ENCODE data around the gene NOTCH3. TPM values are rescaled to one million over a fixed set of nuclear protein-coding genes. Genes with fewer than 3 reads are reported as not detected.

The NOTCH3 gene
- total RNA-seq, 1 donor from 2014 or later = 60.0 TPM

DNA sequence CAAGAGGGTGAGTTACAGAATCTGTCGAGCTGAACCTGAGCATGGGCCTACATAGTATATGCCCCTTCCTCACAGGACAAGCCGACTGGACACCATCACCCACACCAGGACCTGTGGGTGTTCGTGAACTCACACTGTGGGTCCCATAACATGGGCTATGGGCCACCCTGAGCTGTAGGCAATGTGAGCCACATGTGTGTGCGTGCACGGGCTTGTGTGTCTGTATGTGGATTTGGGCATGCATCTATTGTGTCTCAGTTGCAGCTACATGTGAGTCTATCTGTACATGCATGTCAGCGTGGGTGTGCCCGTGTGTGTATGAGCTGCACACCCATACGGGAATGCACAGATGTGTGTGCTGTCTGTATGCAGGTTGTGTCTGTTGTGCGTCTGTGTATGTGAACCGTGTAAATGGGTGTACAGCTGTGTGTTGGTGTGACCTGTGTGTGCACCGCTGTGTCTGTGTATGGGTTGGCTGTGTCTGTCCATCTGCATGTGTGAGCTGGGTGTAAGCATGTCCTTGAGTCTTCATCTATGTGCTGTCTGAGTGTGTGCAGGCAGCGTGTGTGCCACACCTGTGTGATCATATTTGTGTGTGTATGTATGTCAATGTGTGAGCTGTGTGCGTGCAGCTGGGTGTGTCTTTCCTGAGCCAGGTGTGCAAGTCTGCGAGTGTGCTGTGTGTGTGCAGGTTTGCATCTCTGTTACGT lies 1.7 kb downstream of the NOTCH3 start:
- intact Hi-C loops (cut with DNase I) = no loop called here
- no peak for DNase-seq (ENCODE audit: low spot score)

DNA sequence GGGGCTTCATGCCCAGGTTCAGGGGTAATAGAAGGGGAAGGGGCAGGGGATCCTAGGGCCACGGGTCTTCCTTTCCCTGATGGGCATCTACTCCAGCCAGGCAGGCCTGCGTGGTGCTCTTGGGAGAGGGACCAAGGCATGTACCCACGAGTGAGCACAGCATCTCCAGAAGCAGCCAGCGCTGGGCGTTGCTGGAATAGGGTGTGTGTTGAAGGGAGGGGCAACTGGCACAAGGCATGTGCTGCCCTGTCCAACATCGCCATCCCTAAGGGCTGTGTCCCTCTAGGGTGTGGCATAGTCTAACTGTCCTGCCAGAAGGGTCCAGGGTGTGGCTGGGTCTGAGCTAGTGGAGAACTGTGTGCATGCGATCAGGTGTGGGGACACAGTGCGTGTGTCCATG lies 2.9 kb downstream of the NOTCH3 start:
- DNase-seq (ENCODE audit: low spot score) = no peak
- intact Hi-C loops (cut with DNase I) = no loop called here

- no peak for DNase-seq (ENCODE audit: low spot score)
- intact Hi-C loops (cut with DNase I) = no loop called here
Measured at GRCh38 chr19:15197275-15197941, 3.4 kb downstream of the NOTCH3 start.

GRCh38 chr19:15196360-15197005 lies 4.3 kb downstream of the NOTCH3 start:
- intact Hi-C loops (cut with DNase I) = no loop called here
- DNase-seq (ENCODE audit: low spot score) = no peak

DNA sequence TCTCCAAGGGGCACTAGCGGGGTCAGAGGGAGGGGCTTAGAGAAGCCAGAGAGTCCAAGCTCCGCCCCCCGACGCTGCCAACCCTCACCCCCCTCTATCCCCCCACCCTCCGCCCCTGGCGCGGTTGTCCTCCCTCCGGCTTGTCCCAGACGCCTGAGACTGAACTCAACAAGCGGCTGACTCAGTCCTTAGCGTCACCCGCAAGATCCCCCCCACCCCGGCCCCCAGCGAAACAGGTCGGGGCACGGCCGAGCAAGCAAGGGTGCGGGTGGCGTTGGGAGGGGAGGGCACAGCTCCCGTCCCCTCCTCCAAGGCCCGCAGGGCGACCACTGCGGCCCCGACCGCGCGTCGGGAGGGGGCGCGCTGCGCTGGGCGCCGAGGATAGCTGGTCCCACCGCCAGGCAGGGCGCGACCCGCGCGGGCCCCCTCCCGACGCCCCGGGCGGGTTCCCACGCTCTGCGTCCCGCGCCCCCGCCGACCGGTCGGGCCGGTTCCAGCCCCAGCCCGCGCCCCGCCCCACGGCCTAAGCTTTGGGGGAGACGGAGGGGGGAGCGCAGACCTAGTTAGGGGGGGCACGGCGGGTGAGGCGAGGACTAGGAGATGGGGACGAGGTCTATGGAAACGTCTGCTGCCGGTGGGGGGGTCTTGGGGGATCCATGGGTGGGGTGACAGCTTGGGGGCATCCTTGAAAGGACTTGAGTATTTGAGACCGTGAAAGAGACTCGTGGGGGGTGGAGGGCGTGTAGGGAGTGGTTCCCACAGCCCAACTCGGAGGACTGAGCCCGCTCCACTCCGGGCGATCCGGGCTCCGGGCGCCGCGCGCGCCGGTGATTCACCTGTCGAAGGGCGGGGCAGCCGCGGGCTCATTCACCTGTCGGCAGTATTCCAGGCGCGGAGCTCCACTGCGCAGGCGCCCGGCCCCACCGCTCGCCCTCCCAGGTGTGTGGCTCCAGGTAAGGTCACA lies 5.1 kb downstream of the NOTCH3 start:
- intact Hi-C loops (cut with DNase I) = loop anchor here (2.0 kb wide), 1 partner anchor 55 kb away; no protein-coding TSS in a partner anchor
- no peak for DNase-seq (ENCODE audit: low spot score)

DNA sequence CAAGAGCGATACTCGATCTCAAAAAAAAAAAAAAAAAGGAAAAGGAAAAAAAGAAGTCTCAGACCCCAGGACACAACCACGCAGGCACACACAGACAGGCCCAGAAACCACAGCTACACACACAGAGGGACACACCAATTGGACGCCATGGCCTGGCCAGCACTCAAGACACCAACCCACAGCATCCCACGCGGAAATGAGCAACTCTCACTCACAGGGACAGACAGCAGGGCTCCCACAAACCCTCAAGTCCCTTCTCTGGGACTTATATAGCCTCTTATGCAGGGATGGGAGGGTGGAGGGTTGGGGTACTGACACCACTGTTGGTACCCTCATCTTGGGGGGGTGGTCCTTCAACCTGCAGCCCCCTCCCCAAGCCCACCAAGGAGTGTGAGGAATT lies 5.9 kb downstream of the NOTCH3 start:
- intact Hi-C loops (cut with DNase I) = loop anchor here (2.0 kb wide), 1 partner anchor 56 kb away; no protein-coding TSS in a partner anchor

GRCh38 chr19:15191982-15192381 lies 8.8 kb downstream of the NOTCH3 start:
- DNase-seq (ENCODE audit: low spot score) = no peak

More for the DNA sequence above, 5.9 kb downstream of the NOTCH3 start:
- DNase-seq (ENCODE audit: low spot score) = no peak

DNA sequence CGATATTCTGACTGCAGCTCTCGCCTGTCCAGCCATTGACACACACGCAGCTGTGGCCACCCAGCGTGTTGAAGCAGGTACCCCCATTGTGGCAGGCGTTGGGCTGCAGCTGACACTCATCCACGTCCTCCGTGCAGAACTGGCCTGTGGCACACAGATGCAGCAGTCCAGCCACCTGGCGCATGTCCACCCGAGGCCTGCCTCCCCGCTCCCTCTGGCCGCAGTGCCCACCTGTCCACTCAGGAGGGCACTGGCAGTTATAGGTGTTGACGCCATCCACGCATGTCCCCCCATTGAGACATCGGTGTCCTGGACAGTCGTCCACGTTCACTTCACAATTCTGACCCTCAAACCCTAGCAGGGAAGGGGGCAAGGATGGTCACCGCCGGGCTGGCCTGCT lies 9.3 kb downstream of the NOTCH3 start:
- DNase-seq (ENCODE audit: low spot score) = no peak
- intact Hi-C loops (cut with DNase I) = no loop called here

More at GRCh38 chr19:15191982-15192381, 8.8 kb downstream of the NOTCH3 start:
- intact Hi-C loops (cut with DNase I) = no loop called here

DNA sequence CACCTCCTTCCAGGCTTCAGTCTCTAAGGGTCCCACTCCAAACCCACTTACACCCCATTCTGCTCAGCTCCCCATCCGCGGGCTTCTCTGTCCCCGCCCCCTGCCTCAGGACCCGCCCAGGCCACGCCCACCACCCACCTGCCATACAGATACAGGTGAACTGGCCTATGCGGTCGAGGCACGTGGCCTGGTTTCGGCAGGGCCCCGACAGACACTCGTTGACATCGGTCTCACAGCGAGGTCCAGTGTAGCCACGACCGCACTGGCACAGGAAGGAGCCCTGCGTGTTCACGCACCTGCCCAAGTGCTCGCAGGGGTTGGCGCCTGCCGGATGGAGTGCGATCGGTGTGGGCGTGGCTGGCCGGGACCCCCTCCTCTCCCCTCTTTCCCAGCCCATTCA lies 11.9 kb downstream of the NOTCH3 start:
- intact Hi-C loops (cut with DNase I) = no loop called here

DNA sequence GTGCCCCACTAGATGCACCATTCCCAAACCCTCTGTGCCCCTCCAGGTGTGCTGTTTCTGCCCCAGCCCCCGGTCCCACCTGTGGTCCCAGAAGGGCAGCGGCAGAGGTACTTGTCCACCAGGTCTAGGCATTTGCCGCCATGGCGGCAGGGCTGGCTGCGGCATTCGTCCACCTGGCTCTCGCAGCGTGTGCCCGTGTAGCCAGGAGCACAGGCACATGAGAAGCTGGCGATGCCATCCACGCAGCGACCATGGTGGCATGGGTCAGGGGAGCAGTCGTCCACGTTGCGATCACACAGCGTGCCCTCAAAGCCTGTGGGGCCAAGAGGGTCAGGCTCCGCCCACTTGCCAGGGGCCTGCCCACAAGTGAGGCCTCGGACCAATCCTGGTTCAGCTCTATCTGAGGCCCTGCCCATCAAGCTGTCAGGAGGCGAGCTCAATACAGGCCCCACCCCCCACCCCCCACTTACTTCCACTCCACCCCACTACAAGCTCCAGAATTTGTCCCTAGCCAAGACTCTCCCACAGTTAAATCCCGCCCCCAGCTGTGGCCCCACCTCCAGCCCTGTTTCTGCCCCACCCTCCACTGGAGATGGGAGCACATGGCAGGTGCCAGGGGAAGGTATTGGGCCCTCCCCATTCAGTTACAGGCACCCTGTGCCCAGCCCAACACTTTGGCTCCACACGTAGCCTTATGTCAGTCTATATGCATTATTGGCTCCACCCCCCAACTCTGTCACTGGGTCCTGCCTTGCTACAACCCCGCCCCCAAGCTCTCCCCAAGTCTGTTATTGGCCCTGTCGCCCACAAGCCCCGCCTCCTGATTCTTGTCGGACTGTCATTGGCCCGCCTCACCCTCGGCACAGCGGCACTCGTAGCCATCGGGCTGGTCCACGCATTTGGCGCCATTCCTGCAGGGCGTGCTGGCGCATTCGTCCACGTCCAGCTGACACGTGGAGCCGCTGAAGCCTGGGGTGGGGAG lies 13.5 kb downstream of the NOTCH3 start:
- no peak for DNase-seq (ENCODE audit: low spot score)

More for the DNA sequence above, 11.9 kb downstream of the NOTCH3 start:
- DNase-seq (ENCODE audit: low spot score) = no peak

DNA sequence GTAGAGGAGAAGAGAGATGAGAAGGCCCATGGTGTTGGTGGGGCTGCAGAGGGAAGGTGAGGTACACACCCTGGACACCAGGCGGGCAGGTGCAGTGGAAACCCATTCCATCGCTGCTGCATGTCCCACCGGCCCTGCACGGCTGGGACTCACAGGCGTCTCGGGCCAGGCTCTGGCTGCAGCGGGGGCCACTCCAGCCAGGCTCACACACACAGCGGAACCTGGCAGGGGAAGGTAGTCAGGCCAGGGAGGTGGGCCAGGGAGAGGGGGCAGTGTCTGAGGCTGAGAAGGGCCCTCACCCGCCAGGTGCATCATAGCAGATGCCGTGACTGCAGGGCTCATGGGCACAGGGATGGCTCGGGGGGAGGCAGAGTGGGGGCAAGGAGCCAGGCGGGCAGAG lies 15.6 kb downstream of the NOTCH3 start:
- intact Hi-C loops (cut with DNase I) = no loop called here
- DNase-seq (ENCODE audit: low spot score) = no peak

More for the DNA sequence above, 13.5 kb downstream of the NOTCH3 start:
- intact Hi-C loops (cut with DNase I) = no loop called here

DNA sequence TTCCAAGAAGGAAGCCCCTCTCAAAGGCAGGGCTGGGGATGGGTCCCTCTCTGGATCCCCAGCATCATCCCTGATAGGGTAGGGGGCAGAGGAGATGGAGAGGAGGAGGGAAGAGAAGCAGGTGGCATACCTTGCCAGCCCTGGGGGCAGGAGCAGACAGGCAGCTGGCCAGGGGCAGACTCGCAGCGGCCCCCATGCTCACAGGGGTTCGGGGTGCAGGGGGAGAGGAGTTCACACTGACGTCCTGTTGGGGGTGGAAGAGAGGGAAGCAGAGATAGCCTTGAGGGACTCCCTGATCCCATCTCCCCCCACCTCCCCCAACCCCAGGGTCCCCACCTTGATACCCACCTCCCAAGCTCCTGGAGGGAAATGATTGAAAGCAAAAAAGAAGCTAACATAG lies 16.0 kb downstream of the NOTCH3 start:
- DNase-seq (ENCODE audit: low spot score) = no peak
- intact Hi-C loops (cut with DNase I) = no loop called here

GRCh38 chr19:15181394-15181793 lies 19.4 kb downstream of the NOTCH3 start:
- DNase-seq (ENCODE audit: low spot score) = no peak
- intact Hi-C loops (cut with DNase I) = no loop called here

DNA sequence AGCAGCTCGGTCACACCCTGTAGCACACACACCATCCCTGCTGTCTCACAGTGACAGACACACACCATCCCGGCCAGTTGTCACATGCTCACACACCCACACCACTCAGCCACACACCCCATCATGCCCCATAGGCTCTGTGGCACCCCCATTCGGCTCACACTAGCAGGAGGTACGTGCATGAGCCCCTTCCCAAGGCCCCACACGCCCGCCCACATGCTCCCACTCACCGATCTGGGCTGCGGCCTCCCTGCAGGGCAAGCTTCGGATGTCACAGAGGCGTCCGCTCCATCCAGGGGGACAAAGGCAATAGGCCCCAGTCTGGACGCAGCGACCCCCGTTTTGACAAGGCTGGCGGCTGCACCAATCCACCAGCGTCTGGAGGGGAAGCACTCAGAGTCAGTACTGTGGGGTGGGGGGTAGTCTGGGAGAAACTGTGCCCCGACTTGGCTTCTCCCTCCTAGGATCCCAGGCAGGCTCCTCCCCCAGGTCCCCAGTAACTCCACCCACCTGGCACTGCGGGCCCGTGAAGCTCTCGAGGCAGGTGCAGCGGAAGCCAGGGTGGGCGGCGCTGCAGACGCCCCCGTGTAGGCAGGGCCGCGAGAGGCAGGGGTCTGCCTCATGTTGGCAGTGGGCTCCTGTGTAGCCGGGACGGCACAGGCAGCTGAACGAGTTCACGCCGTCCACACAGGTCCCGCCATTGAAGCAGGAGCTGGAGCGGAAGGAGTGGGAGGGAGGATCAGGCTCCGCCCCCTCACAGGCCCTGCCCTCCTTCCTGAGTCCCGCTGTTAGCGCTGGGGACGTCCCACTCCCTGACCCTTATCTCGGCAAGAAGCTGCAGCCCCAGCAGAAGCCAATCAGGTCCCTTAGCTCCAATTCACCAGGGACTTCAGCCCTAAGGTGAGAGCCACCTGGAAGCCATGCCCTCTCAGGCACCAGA lies 20.1 kb downstream of the NOTCH3 start:
- DNase-seq (ENCODE audit: low spot score) = no peak
- intact Hi-C loops (cut with DNase I) = no loop called here

DNA sequence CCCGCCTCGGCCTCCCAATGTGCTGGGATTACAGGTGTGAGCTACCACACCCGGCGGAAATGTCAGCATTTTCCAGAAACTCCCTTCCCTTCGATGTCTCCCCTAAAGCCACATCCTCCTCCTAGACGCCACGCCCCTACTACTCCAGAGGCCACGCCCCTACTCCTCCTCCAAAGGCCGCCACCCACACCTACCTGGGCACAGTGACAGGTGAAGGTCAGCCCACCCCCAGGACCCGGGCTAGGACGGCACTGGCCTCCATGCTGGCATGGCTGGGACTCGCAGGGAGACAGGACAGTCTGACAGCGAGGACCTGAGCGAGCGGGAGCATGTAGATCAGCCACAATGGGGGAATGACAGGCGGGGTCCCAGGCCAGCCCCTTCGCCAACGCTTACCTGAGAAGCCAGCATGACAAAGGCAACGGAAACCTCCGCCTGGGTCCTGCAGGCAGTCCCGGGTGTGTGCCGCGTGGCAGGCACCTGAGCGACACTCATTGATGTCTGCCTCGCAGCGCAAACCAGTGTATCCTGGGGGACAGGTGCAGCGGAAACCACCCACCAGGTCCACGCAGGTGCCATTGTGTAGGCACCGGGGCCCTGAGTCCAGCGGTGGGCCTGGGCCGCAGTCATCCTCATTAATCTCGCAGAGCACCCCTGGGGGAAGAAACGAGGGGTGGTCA lies 22.0 kb downstream of the NOTCH3 start:
- DNase-seq (ENCODE audit: low spot score) = no peak
- intact Hi-C loops (cut with DNase I) = no loop called here

DNA sequence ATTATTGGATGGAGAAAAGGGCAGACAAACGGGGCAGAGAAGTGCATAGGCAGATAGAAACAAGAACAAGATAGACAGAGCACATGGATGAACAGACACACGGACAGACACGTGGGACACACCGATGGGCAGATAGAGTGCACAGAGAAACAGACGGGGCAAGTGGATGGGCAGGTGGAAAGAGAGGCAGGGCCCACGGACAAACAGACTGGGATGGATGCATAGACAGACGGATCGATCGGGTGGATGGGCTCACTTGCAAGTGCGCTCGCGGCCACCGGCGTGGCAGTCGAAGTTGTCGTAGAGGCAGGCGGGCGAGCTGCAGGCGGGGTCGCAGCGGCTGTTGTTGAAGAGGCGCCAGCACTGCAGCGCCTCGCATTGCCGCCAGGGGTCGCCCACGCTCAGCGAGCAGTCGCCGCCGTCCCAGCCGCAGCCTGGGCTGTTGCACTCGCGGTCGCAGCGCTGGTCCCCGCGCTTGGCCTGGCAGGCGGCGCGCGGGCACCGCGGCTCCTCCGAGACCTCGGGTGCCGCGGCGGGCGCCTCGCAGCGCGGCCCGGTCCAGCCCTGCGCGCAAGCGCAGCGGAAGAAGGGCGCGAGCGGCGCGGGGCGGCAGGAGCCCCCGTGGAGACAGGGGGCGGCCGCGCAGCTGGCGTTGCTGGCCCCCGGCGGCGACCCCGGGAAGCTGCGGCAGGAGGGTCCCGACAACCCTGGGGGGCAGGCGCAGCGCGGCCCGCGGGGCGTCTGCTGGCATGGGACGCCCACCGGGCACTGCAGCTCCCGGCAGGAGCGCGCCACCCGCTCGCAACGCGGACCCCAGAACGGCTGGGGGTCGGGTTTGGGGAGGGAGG lies 23.3 kb downstream of the NOTCH3 start:
- intact Hi-C loops (cut with DNase I) = loop anchor here (1.0 to 2.0 kb wide), 2 partner anchors 75 to 379 kb away; no protein-coding TSS in a partner anchor
- DNase-seq (ENCODE audit: low spot score) = peak; percentile 94

All from cardiac septum (tissue), 1 donor.